ENCODE results near the gene SLC66A2. TPM values are rescaled to one million over a fixed set of nuclear protein-coding genes. Genes with fewer than 3 reads are reported as not detected.

Gene SLC66A2
- total RNA-seq, 1 donor from 2014 or later: 5.8 TPM

GRCh38 chr18:79873449-79874110 is 77.9 kb downstream of the SLC66A2 start:
- H3K9me3 Mint-ChIP-seq: no peaks in the 10 kb centered on the region
- Histone ChIP-seq H3K79me2 (ENCODE audit: low read depth) (no peaks in the 10 kb centered on the region), H3K4me3 (no peak overlapping the region), H3K9ac (no peak overlapping the region), H3K4me1 (peaks cover 14% of the 10 kb centered on the region), H3K27ac (no peak overlapping the region), H3K36me3 (no peaks in the 10 kb centered on the region), H3K4me2 (no peak overlapping the region), H4K20me1 (ENCODE audit: low read depth) (no peaks in the 10 kb centered on the region), H3F3A (ENCODE audit: low read depth) (peaks cover 3% of the 10 kb centered on the region), H2AFZ (replicated peaks) (no peak overlapping the region), H3K27me3 (no peaks in the 10 kb centered on the region), H3K9me3 (ENCODE audit: low read depth) (no peaks in the 10 kb centered on the region)
- H3K36me3 Mint-ChIP-seq: peaks cover 1% of the 10 kb centered on the region
- H3K27ac Mint-ChIP-seq: no peak overlapping the region
- no peak for TF ChIP-seq EZH2phosphoT487 (IDR thresholded peaks at IDR 0.05)
- TF ChIP-seq, protein P1, sequence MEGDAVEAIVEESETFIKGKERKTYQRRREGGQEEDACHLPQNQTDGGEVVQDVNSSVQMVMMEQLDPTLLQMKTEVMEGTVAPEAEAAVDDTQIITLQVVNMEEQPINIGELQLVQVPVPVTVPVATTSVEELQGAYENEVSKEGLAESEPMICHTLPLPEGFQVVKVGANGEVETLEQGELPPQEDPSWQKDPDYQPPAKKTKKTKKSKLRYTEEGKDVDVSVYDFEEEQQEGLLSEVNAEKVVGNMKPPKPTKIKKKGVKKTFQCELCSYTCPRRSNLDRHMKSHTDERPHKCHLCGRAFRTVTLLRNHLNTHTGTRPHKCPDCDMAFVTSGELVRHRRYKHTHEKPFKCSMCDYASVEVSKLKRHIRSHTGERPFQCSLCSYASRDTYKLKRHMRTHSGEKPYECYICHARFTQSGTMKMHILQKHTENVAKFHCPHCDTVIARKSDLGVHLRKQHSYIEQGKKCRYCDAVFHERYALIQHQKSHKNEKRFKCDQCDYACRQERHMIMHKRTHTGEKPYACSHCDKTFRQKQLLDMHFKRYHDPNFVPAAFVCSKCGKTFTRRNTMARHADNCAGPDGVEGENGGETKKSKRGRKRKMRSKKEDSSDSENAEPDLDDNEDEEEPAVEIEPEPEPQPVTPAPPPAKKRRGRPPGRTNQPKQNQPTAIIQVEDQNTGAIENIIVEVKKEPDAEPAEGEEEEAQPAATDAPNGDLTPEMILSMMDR (IDR thresholded peaks at IDR 0.05): no peak
- no peak for TF ChIP-seq EZH2 (IDR thresholded peaks at IDR 0.05)
- H3K27me3 Mint-ChIP-seq (ENCODE audit: insufficient read depth, low read depth): peaks cover 14% of the 10 kb centered on the region
- H3K4me1 Mint-ChIP-seq: peaks cover 12% of the 10 kb centered on the region
- no peak for DNase-seq (ENCODE audit: low spot score)
- no peak overlapping the region for H3K4me3 Mint-ChIP-seq

DNA sequence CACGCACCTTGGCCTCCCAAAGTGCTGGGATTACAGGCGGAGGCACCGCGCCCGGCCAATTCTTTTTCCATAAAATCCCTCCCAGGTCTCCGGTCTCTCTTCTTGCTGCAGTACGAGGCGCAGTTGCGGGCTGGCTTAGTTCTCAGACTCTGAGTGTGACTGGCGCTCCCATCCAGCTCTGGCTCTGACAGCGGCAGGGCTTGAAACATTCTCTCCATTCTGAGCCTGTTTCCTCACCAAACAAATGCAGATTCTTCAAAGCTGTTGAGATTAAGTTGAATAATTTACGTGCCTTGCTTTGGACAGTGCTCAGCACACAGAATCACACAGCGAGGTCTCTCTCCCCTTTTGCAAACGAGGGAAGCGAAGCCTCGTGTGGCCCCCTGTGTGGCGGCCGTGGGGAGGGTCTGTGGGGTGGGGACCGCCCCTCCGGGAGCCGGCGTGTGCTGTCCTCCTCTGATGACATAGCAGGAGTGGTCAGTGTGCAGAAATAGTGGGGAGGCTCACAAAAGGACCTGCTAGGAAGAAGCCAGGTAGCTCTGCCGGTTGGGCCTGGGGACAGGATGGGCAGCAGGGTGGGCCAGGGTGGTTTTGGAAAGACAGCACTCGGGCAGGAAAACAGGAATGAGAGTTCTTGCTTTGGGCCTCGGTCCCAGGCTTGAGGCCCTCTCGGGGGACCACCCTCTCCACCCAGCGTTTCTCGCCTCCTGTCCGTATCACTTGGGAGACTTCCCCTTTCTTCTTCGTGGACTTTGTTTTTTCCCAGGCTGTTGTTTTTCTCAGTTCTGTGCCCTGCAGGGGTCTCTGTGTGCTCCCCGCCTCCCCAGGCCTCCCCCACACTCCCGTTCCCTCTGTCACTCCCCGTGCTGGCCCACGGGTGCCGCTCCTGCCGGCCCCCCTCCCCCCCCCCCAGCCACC is 78.7 kb downstream of the SLC66A2 start:
- Mint-ChIP-seq H3K27ac (peak overlapping the region; percentile 78), H3K27me3 (ENCODE audit: insufficient read depth, low read depth) (peaks cover 14% of the 10 kb centered on the region), H3K4me1 (peaks cover 12% of the 10 kb centered on the region), H3K9me3 (no peaks in the 10 kb centered on the region), H3K4me3 (no peak overlapping the region), H3K36me3 (no peaks in the 10 kb centered on the region)
- Histone ChIP-seq H3K4me3 (no peak overlapping the region), H3K36me3 (no peaks in the 10 kb centered on the region), H3K27me3 (no peaks in the 10 kb centered on the region), H3K79me2 (ENCODE audit: low read depth) (no peaks in the 10 kb centered on the region), H3K27ac (no peak overlapping the region), H3K9me3 (ENCODE audit: low read depth) (no peaks in the 10 kb centered on the region), H4K20me1 (ENCODE audit: low read depth) (no peaks in the 10 kb centered on the region), H3F3A (ENCODE audit: low read depth) (peaks cover 3% of the 10 kb centered on the region), H2AFZ (replicated peaks) (peak overlapping the region; percentile 20), H3K4me1 (peaks cover 14% of the 10 kb centered on the region), H3K4me2 (no peak overlapping the region), H3K9ac (no peak overlapping the region)
- TF ChIP-seq EZH2 (IDR thresholded peaks at IDR 0.05) (no peak), EZH2phosphoT487 (IDR thresholded peaks at IDR 0.05) (no peak)
- TF ChIP-seq, protein P1 (IDR thresholded peaks at IDR 0.05): no peak
- DNase-seq (ENCODE audit: low spot score): peak; percentile 34

DNA sequence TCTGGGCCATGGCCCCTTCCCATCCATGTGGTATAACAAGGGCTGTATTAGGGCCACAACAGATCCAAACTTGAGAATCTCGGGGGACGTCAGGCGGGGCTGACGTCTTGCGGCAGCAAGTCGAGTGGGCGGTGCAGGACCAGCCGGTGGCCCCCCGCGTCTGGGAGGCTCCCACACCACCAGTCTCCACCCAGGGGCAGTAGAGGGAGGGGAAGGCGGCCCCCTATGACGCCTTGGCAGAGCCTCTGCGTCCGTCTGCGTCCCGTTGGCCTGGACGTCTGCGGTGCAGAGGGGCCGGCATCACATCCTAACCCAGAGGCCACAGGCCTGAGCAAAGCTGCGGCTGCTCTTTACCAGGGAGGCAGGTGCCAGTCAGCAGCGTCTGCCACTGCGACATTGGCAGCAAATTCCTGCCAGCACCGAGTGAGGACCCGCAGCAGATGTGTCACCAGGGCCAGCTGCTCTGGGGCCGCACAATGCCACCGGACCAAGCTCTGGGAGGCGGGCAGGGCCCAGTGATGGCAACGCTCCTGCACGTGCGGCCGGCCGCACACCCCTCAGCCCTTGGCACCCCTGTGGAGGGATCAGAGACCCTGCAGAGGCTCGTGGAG is 79.9 kb downstream of the SLC66A2 start:
- H3K27me3 Mint-ChIP-seq (ENCODE audit: insufficient read depth, low read depth): peaks cover 10% of the 10 kb centered on the region
- Histone ChIP-seq H3K9ac (no peak overlapping the region), H3K4me3 (no peak overlapping the region), H3K27ac (no peak overlapping the region), H3K27me3 (no peaks in the 10 kb centered on the region), H2AFZ (replicated peaks) (no peak overlapping the region), H3K79me2 (ENCODE audit: low read depth) (no peaks in the 10 kb centered on the region), H4K20me1 (ENCODE audit: low read depth) (no peaks in the 10 kb centered on the region), H3K36me3 (no peaks in the 10 kb centered on the region), H3F3A (ENCODE audit: low read depth) (peaks cover 3% of the 10 kb centered on the region), H3K4me1 (peaks cover 8% of the 10 kb centered on the region), H3K9me3 (ENCODE audit: low read depth) (no peaks in the 10 kb centered on the region), H3K4me2 (no peak overlapping the region)
- H3K27ac Mint-ChIP-seq: no peak overlapping the region
- H3K9me3 Mint-ChIP-seq: no peaks in the 10 kb centered on the region
- no peak overlapping the region for H3K4me3 Mint-ChIP-seq
- TF ChIP-seq, protein P1 (IDR thresholded peaks at IDR 0.05): no peak
- TF ChIP-seq EZH2phosphoT487 (IDR thresholded peaks at IDR 0.05) (no peak), EZH2 (IDR thresholded peaks at IDR 0.05) (no peak)
- H3K36me3 Mint-ChIP-seq: no peaks in the 10 kb centered on the region
- no peak for DNase-seq (ENCODE audit: low spot score)
- H3K4me1 Mint-ChIP-seq: peaks cover 7% of the 10 kb centered on the region
